Coronary artery (tissue), 2 donors: Measurements from ENCODE around the gene ANKZF1.

Source experiments
- DNase-seq: peaks from one replicate; pipeline ENCODE4 v3.0.0-alpha.2; 2017; ENCODE audit warnings: low spot score
- H3K27ac ChIP-seq, 2 donors: fragments of 200-600 bp; sonication (generic); one replicate each; pipeline ENCODE4 v1.5.1; 2016 to 2019
- H3K4me3 ChIP-seq: fragments of 200-600 bp; sonication (generic); 2 replicates; pipeline ENCODE4 v1.5.1; 2016; ENCODE audit warnings: mild to moderate bottlenecking, moderate library complexity
- CTCF ChIP-seq: fragments of 200-600 bp; sonication (generic); IDR thresholded peaks from one replicate; pipeline ENCODE4 v1.5.1; 2019; ENCODE audit warnings: antibody characterized with exemption

The ANKZF1 gene

GRCh38 chr2:219266232-219266631 is 36.6 kb downstream of the ANKZF1 start:
- no peak for TF ChIP-seq CTCF
- DNase-seq: no peak
- Histone ChIP-seq H3K27ac (no peak overlapping the region), H3K4me3 (no peak overlapping the region)

- no peak for DNase-seq
- no peak for TF ChIP-seq CTCF
- Histone ChIP-seq H3K4me3 (no peak overlapping the region), H3K27ac (no peak overlapping the region)
Observed at GRCh38 chr2:219266886-219267285, 37.3 kb downstream of the ANKZF1 start.

GRCh38 chr2:219268294-219268693 is 38.7 kb downstream of the ANKZF1 start:
- no peak for TF ChIP-seq CTCF
- no peak overlapping the region for H3K4me3 ChIP-seq
- H3K27ac ChIP-seq: no peak overlapping the region
- no peak for DNase-seq

- H3K4me3 ChIP-seq: no peak overlapping the region
- DNase-seq: no peak
- no peak for TF ChIP-seq CTCF
- H3K27ac ChIP-seq: no peak overlapping the region
Observed at GRCh38 chr2:219269362-219270054, 39.9 kb downstream of the ANKZF1 start.

GRCh38 chr2:219270055-219270372 is 40.4 kb downstream of the ANKZF1 start:
- Histone ChIP-seq H3K27ac (no peak overlapping the region), H3K4me3 (no peak overlapping the region)
- no peak for DNase-seq
- no peak for TF ChIP-seq CTCF

GRCh38 chr2:219271021-219271420 is 41.4 kb downstream of the ANKZF1 start:
- no peak overlapping the region for H3K4me3 ChIP-seq
- H3K27ac ChIP-seq: no peak overlapping the region
- DNase-seq: no peak
- no peak for TF ChIP-seq CTCF

- Histone ChIP-seq H3K27ac (no peak overlapping the region), H3K4me3 (no peak overlapping the region)
- TF ChIP-seq CTCF: no peak
- no peak for DNase-seq
Observed at GRCh38 chr2:219272356-219272755, 42.8 kb downstream of the ANKZF1 start.
